ENCODE measurements around the gene CTNNA3.

CTNNA3 gene

DNA sequence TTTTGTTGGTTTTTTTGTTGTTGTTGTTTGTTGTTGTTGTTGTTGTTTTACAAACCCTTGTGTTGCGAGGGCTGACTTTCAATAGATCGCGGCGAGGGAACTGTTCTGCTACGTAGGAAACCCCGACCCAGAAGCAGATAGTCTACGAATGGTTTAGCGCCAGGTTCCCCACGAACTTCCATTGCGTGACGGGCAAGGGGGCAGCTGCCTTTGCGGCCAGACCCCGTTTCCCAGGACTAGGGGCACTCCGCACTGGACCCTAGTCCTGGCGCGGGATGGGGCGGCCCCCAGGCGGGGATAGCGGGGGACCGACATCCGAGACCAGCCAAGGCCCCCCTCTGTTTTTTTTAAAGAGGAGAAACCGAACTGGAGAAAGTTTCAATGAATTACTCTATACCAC, 650.6 kb downstream of the CTNNA3 start:
- ATAC-seq (replicated peaks) (no peak), DNase-seq (no peak)
- Mint-ChIP-seq H3K27ac (no peak overlapping the region), H3K36me3 (ENCODE audit: insufficient read depth) (no peaks in the 10 kb centered on the region), H3K9me3 (peaks cover 0 to 2% of the 10 kb centered on the region in 2 donors), H3K4me3 (no peak overlapping the region), H3K4me1 (ENCODE audit: low read depth in 2 of 2) (no peaks in the 10 kb centered on the region), H3K27me3 (no peaks in the 10 kb centered on the region)

DNA sequence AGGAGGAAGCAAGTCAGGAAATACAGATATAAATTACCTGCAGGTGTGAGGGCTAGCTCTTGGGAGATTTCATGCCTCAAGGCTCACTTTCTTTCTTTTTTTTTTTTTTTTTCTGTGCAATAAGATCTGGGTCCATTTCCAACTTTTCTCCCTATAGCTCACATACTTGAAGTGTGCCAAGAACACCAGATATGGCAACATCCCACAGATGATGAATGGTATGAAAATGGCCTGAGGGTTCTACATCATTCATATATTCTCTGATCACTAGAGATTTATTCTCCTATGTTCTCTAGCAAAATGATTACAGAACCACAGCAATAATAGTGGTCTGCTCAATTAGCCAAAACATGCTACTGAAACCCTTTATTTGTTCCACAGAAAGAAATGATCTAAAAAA, 653.0 kb downstream of the CTNNA3 start:
- ATAC-seq (replicated peaks) (no peak), DNase-seq (no peak)
- Mint-ChIP-seq H3K9me3 (peaks cover 0 to 2% of the 10 kb centered on the region in 2 donors), H3K27me3 (no peaks in the 10 kb centered on the region), H3K4me3 (no peak overlapping the region), H3K36me3 (ENCODE audit: insufficient read depth) (no peaks in the 10 kb centered on the region), H3K27ac (no peak overlapping the region), H3K4me1 (ENCODE audit: low read depth in 2 of 2) (no peaks in the 10 kb centered on the region)

DNA sequence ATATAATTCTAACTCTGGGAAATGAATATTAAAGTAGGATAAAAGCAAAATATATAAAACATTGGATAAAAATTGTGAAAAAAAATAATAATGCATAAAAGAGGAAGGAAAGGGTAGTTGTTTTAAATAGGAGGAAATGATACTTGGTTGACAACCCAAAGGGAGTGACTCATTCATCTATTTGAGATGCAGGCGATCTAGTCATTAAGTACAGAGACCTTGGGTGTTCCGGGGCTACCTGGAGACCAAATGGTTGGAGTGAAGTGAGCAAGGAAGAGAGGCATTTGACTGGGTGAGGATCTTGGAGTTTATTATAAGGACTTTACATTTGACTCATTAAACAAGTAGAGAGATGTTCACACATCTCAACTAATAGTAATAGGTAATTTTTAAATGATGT, 659.2 kb downstream of the CTNNA3 start:
- Mint-ChIP-seq H3K27me3 (no peaks in the 10 kb centered on the region), H3K4me3 (no peak overlapping the region), H3K9me3 (peaks cover 0 to 4% of the 10 kb centered on the region in 2 donors), H3K4me1 (ENCODE audit: low read depth in 2 of 2) (no peaks in the 10 kb centered on the region), H3K36me3 (ENCODE audit: insufficient read depth) (no peaks in the 10 kb centered on the region), H3K27ac (no peak overlapping the region)
- no peak for DNase-seq
- ATAC-seq (replicated peaks), result no peak

- H3K4me3 Mint-ChIP-seq, result no peak overlapping the region
- no peaks in the 10 kb centered on the region for H3K36me3 Mint-ChIP-seq (ENCODE audit: insufficient read depth)
- ATAC-seq (replicated peaks) (no peak), DNase-seq (no peak)
- no peak overlapping the region for H3K27ac Mint-ChIP-seq
- no peaks in the 10 kb centered on the region for H3K27me3 Mint-ChIP-seq
- peaks cover 0 to 4% of the 10 kb centered on the region in 2 donors for H3K9me3 Mint-ChIP-seq
- no peaks in the 10 kb centered on the region for H3K4me1 Mint-ChIP-seq (ENCODE audit: low read depth in 2 of 2)
Observed at GRCh38 chr10:67033878-67034277, 662.1 kb downstream of the CTNNA3 start.

- H3K27ac Mint-ChIP-seq, result no peak overlapping the region
- no peak for DNase-seq
- H3K36me3 Mint-ChIP-seq (ENCODE audit: insufficient read depth), result no peaks in the 10 kb centered on the region
- H3K27me3 Mint-ChIP-seq, result no peaks in the 10 kb centered on the region
- ATAC-seq (replicated peaks), result no peak
- no peak overlapping the region for H3K4me3 Mint-ChIP-seq
- peaks cover 0 to 8% of the 10 kb centered on the region in 2 donors for H3K9me3 Mint-ChIP-seq
- H3K4me1 Mint-ChIP-seq (ENCODE audit: low read depth in 2 of 2), result no peaks in the 10 kb centered on the region
Observed at GRCh38 chr10:67022099-67022498, 673.9 kb downstream of the CTNNA3 start.

GRCh38 chr10:67017218-67017617, 678.8 kb downstream of the CTNNA3 start:
- no peaks in the 10 kb centered on the region for H3K27me3 Mint-ChIP-seq
- no peak for ATAC-seq (replicated peaks)
- no peak overlapping the region for H3K27ac Mint-ChIP-seq
- peaks cover 0 to 6% of the 10 kb centered on the region in 2 donors for H3K9me3 Mint-ChIP-seq
- no peak overlapping the region for H3K4me3 Mint-ChIP-seq
- DNase-seq, result no peak
- no peaks in the 10 kb centered on the region for H3K36me3 Mint-ChIP-seq (ENCODE audit: insufficient read depth)
- no peaks in the 10 kb centered on the region for H3K4me1 Mint-ChIP-seq (ENCODE audit: low read depth in 2 of 2)

GRCh38 chr10:67015225-67015624, 680.8 kb downstream of the CTNNA3 start:
- DNase-seq (no peak), ATAC-seq (replicated peaks) (no peak)
- Mint-ChIP-seq H3K4me1 (ENCODE audit: low read depth in 2 of 2) (no peaks in the 10 kb centered on the region), H3K4me3 (no peak overlapping the region), H3K27ac (no peak overlapping the region), H3K27me3 (no peaks in the 10 kb centered on the region), H3K9me3 (peaks cover 0 to 6% of the 10 kb centered on the region in 2 donors), H3K36me3 (ENCODE audit: insufficient read depth) (no peaks in the 10 kb centered on the region)

DNA sequence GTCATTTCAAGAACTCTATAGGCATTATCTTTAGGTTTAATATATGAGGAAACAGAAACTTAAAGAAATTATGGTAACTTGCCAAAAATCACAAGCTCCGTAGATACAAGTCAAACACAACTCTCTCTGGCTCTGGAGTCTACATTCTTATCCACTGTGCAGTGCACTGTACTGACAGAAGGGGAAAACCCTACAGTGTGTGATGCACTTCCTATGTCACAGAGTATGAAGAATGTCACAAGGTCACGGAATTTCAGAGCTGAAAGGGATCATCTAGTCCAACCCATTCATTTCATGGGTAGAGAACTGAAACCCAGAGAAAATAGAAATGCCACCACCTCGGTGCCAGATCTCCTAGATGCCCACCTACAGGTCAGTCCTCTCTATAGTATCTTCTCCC, 684.0 kb downstream of the CTNNA3 start:
- no peak overlapping the region for H3K27ac Mint-ChIP-seq
- DNase-seq, result no peak
- H3K36me3 Mint-ChIP-seq (ENCODE audit: insufficient read depth), result no peaks in the 10 kb centered on the region
- peaks cover 0 to 6% of the 10 kb centered on the region in 2 donors for H3K9me3 Mint-ChIP-seq
- no peak for ATAC-seq (replicated peaks)
- H3K27me3 Mint-ChIP-seq, result no peaks in the 10 kb centered on the region
- no peaks in the 10 kb centered on the region for H3K4me1 Mint-ChIP-seq (ENCODE audit: low read depth in 2 of 2)
- no peak overlapping the region for H3K4me3 Mint-ChIP-seq

DNA sequence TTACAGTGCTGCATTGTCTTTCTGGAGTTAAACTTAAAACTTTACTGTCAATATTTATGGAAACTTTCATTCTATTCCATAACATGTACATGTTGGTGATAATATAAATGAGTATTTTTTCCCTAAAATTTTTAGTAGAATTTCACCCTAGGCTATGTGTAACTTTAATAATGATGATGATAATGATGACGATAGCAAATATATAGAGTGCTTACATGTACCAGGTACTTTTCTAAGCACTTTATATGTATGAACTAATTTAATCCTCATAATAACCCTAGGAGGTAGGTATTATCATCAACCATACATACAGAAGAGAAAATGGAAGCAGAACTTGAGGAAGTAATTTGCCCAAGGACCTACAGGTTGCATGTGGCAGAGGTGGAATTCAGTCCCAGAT, 684.5 kb downstream of the CTNNA3 start:
- ATAC-seq (replicated peaks) (no peak), DNase-seq (no peak)
- Mint-ChIP-seq H3K9me3 (peaks cover 0 to 6% of the 10 kb centered on the region in 2 donors), H3K36me3 (ENCODE audit: insufficient read depth) (no peaks in the 10 kb centered on the region), H3K27me3 (no peaks in the 10 kb centered on the region), H3K4me3 (no peak overlapping the region), H3K27ac (no peak overlapping the region), H3K4me1 (ENCODE audit: low read depth in 2 of 2) (no peaks in the 10 kb centered on the region)

- peaks cover 3% of the 10 kb centered on the region for H3K36me3 Mint-ChIP-seq (ENCODE audit: insufficient read depth)
- no peak for ATAC-seq (replicated peaks)
- H3K4me1 Mint-ChIP-seq (ENCODE audit: low read depth in 2 of 2), result no peaks in the 10 kb centered on the region
- H3K27me3 Mint-ChIP-seq, result no peaks in the 10 kb centered on the region
- no peak for DNase-seq
- H3K27ac Mint-ChIP-seq, result no peak overlapping the region
- peaks cover 6 to 7% of the 10 kb centered on the region in 2 donors for H3K9me3 Mint-ChIP-seq
- H3K4me3 Mint-ChIP-seq, result no peak overlapping the region
Observed at GRCh38 chr10:67005981-67006380, 690.0 kb downstream of the CTNNA3 start.

GRCh38 chr10:67004690-67005089, 691.3 kb downstream of the CTNNA3 start:
- H3K36me3 Mint-ChIP-seq (ENCODE audit: insufficient read depth), result peaks cover 3% of the 10 kb centered on the region
- H3K27ac Mint-ChIP-seq, result no peak overlapping the region
- DNase-seq (no peak), ATAC-seq (replicated peaks) (no peak)
- no peaks in the 10 kb centered on the region for H3K27me3 Mint-ChIP-seq
- H3K9me3 Mint-ChIP-seq, result peaks cover 6 to 7% of the 10 kb centered on the region in 2 donors
- no peak overlapping the region for H3K4me3 Mint-ChIP-seq
- H3K4me1 Mint-ChIP-seq (ENCODE audit: low read depth in 2 of 2), result no peaks in the 10 kb centered on the region

DNA sequence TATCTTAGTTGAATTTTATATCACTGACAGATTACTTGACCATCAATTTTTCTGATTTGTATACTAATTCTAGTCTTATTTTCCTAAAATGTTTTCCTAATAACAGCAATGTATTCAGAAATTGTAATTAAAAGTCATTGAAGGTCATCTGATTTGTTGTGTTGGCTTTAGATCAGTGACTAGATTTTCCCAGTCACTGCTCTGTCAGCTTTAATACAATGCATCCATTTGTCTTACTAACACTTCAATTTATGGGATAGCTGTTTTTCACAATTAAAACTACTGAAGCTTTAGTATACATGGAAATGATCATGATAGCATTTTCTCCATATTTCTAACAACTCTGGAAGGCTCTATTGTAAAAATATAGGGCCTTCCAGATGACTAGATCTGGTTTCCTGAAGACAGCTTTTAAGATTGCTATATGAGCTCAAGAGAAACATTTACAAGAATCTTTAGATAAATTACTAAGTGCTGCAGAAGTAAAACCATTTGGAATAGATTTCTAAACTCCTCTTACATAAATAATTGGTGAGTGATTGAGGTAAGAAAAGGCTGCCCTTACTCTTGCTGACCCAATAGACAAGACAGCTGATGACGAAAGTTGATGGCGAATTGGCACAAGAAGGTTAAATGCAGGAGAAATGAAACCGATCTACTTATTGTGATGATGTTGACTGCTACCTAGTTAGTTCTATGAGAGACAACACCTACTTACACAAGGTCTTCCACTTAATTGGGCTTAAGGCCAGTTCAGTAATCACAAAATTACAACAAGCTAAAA, 696.0 kb downstream of the CTNNA3 start:
- no peaks in the 10 kb centered on the region for H3K4me1 Mint-ChIP-seq (ENCODE audit: low read depth in 2 of 2)
- peaks cover 8 to 16% of the 10 kb centered on the region in 2 donors for H3K9me3 Mint-ChIP-seq
- H3K27me3 Mint-ChIP-seq, result no peaks in the 10 kb centered on the region
- H3K4me3 Mint-ChIP-seq, result no peak overlapping the region
- DNase-seq, result no peak
- H3K36me3 Mint-ChIP-seq (ENCODE audit: insufficient read depth), result no peaks in the 10 kb centered on the region
- no peak for ATAC-seq (replicated peaks)
- H3K27ac Mint-ChIP-seq, result no peak overlapping the region

DNA sequence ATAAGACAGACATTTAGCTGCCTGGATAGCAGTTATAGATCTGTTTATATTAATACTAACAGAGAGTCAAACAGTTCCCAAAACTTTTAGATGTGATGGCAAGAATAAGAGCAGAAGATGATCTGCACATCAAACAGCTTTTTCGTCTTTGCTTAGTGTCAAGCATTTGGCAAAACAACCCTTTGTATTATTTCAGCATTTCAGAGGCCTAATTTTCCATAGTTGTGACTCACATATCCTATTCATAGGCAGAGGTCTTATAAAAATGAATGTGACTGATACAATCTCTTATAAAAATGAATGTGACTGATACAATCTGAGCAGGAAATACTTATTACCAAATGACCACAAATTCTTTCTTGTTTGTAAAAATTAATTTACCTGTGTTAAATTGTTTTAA, 699.0 kb downstream of the CTNNA3 start:
- Mint-ChIP-seq H3K27me3 (no peaks in the 10 kb centered on the region), H3K4me3 (no peak overlapping the region), H3K4me1 (ENCODE audit: low read depth in 2 of 2) (no peaks in the 10 kb centered on the region), H3K36me3 (ENCODE audit: insufficient read depth) (no peaks in the 10 kb centered on the region), H3K27ac (no peak overlapping the region), H3K9me3 (peaks cover 8 to 10% of the 10 kb centered on the region in 2 donors)
- ATAC-seq (replicated peaks) (no peak), DNase-seq (no peak)

GRCh38 chr10:66990143-66990830, 705.7 kb downstream of the CTNNA3 start:
- no peak for DNase-seq
- no peak overlapping the region for H3K27ac Mint-ChIP-seq
- no peaks in the 10 kb centered on the region for H3K4me1 Mint-ChIP-seq (ENCODE audit: low read depth in 2 of 2)
- H3K36me3 Mint-ChIP-seq (ENCODE audit: insufficient read depth), result no peaks in the 10 kb centered on the region
- peaks cover 7 to 13% of the 10 kb centered on the region in 2 donors for H3K9me3 Mint-ChIP-seq
- H3K4me3 Mint-ChIP-seq, result no peak overlapping the region
- no peaks in the 10 kb centered on the region for H3K27me3 Mint-ChIP-seq
- ATAC-seq (replicated peaks), result no peak

Measured in effector memory CD8-positive, alpha-beta T cell (primary cell).